ENCODE measurements around the gene LRFN5. TPM values are rescaled to one million over a fixed set of nuclear protein-coding genes. Genes with fewer than 3 reads are reported as not detected.
"Not testable (repeated sequence)": the region's sequence is repeated elsewhere in the genome, so short reads cannot be mapped to it uniquely, and the experiment has no call there.

The LRFN5 gene
- polyA plus RNA-seq, 4 donors = 0.35 to 0.76 TPM; not detected in 2

- H3K4me3 ChIP-seq (ENCODE audit: low read depth in 1 of 3, low read length in 3 of 3) = no peak overlapping the region
- no peak for DNase-seq
- H3K9me3 ChIP-seq (ENCODE audit: control insufficient read depth in 2 of 2, insufficient read depth in 1 of 2, low read depth in 1 of 2, low read length in 1 of 2) = no peaks in the 10 kb centered on the region
- H3K27ac ChIP-seq (ENCODE audit: low read depth in 1 of 3, low read length in 2 of 3) = no peak overlapping the region
- H3K4me1 ChIP-seq (ENCODE audit: control insufficient read depth in 3 of 3, insufficient read depth in 2 of 3, low read depth in 1 of 3, low read length in 2 of 3) = no peaks in the 10 kb centered on the region
- FAIRE-seq = no peak
- H3K36me3 ChIP-seq (ENCODE audit: control insufficient read depth in 3 of 3, insufficient read depth in 2 of 3, low read depth in 1 of 3, low read length in 3 of 3) = no peaks in the 10 kb centered on the region
- 35 to 42% (median 41%) methylated on average over 3 of the region's 3 CpGs for WGBS, 3 donors
- H3K27me3 ChIP-seq (ENCODE audit: control insufficient read depth in 3 of 3, insufficient read depth in 3 of 3, low read length in 3 of 3) = no peaks in the 10 kb centered on the region
Observed at GRCh38 chr14:41699486-41699885, 92.8 kb downstream of the LRFN5 start.

GRCh38 chr14:41718477-41719166, 111.9 kb downstream of the LRFN5 start:
- FAIRE-seq = no peak
- WGBS, 3 donors = 25 to 42% (median 26%) methylated on average over 5 of the region's 5 CpGs
- Histone ChIP-seq H3K9me3 (ENCODE audit: control insufficient read depth in 2 of 2, insufficient read depth in 1 of 2, low read depth in 1 of 2, low read length in 1 of 2) (no peaks in the 10 kb centered on the region), H3K4me3 (ENCODE audit: low read depth in 1 of 3, low read length in 3 of 3) (no peak overlapping the region), H3K27ac (ENCODE audit: low read depth in 1 of 3, low read length in 2 of 3) (no peak overlapping the region), H3K36me3 (ENCODE audit: control insufficient read depth in 3 of 3, insufficient read depth in 2 of 3, low read depth in 1 of 3, low read length in 3 of 3) (no peaks in the 10 kb centered on the region), H3K4me1 (ENCODE audit: control insufficient read depth in 3 of 3, insufficient read depth in 2 of 3, low read depth in 1 of 3, low read length in 2 of 3) (no peaks in the 10 kb centered on the region), H3K27me3 (ENCODE audit: control insufficient read depth in 3 of 3, insufficient read depth in 3 of 3, low read length in 3 of 3) (no peaks in the 10 kb centered on the region)
- DNase-seq = no peak

GRCh38 chr14:41739203-41739602, 132.5 kb downstream of the LRFN5 start:
- Histone ChIP-seq H3K4me1 (ENCODE audit: control insufficient read depth in 3 of 3, insufficient read depth in 2 of 3, low read depth in 1 of 3, low read length in 2 of 3) (no peaks in the 10 kb centered on the region), H3K36me3 (ENCODE audit: control insufficient read depth in 3 of 3, insufficient read depth in 2 of 3, low read depth in 1 of 3, low read length in 3 of 3) (no peaks in the 10 kb centered on the region), H3K27me3 (ENCODE audit: control insufficient read depth in 3 of 3, insufficient read depth in 3 of 3, low read length in 3 of 3) (no peaks in the 10 kb centered on the region), H3K9me3 (ENCODE audit: control insufficient read depth in 2 of 2, insufficient read depth in 1 of 2, low read depth in 1 of 2, low read length in 1 of 2) (peaks cover 0 to 3% of the 10 kb centered on the region in 2 donors), H3K4me3 (ENCODE audit: low read depth in 1 of 3, low read length in 3 of 3) (no peak overlapping the region), H3K27ac (ENCODE audit: low read depth in 1 of 3, low read length in 2 of 3) (no peak overlapping the region)
- DNase-seq (no peak), FAIRE-seq (no peak)
- WGBS, 3 donors = 87 to 88% (median 88%) methylated on average over 1 of the region's 1 CpG

- Histone ChIP-seq H3K36me3 (ENCODE audit: control insufficient read depth in 3 of 3, insufficient read depth in 2 of 3, low read depth in 1 of 3, low read length in 3 of 3) (no peaks in the 10 kb centered on the region), H3K9me3 (ENCODE audit: control insufficient read depth in 2 of 2, insufficient read depth in 1 of 2, low read depth in 1 of 2, low read length in 1 of 2) (peaks cover 0 to 3% of the 10 kb centered on the region in 2 donors), H3K4me3 (ENCODE audit: low read depth in 1 of 3, low read length in 3 of 3) (no peak overlapping the region), H3K27ac (ENCODE audit: low read depth in 1 of 3, low read length in 2 of 3) (no peak overlapping the region), H3K4me1 (ENCODE audit: control insufficient read depth in 3 of 3, insufficient read depth in 2 of 3, low read depth in 1 of 3, low read length in 2 of 3) (no peaks in the 10 kb centered on the region), H3K27me3 (ENCODE audit: control insufficient read depth in 3 of 3, insufficient read depth in 3 of 3, low read length in 3 of 3) (no peaks in the 10 kb centered on the region)
- no peak for FAIRE-seq
- DNase-seq = no peak
- WGBS, 3 donors = 68 to 85% (median 83%) methylated on average over 2 of the region's 2 CpGs
Observed at GRCh38 chr14:41743140-41743539, 136.5 kb downstream of the LRFN5 start.

GRCh38 chr14:41749429-41749828, 142.8 kb downstream of the LRFN5 start:
- WGBS, 3 donors = 27 to 45% (median 34%) methylated on average over 5 of the region's 5 CpGs
- DNase-seq = peak in 1 of 2 donors; percentile 31
- Histone ChIP-seq H3K4me1 (ENCODE audit: control insufficient read depth in 3 of 3, insufficient read depth in 2 of 3, low read depth in 1 of 3, low read length in 2 of 3) (no peaks in the 10 kb centered on the region), H3K9me3 (ENCODE audit: control insufficient read depth in 2 of 2, insufficient read depth in 1 of 2, low read depth in 1 of 2, low read length in 1 of 2) (no peaks in the 10 kb centered on the region), H3K27me3 (ENCODE audit: control insufficient read depth in 3 of 3, insufficient read depth in 3 of 3, low read length in 3 of 3) (no peaks in the 10 kb centered on the region), H3K36me3 (ENCODE audit: control insufficient read depth in 3 of 3, insufficient read depth in 2 of 3, low read depth in 1 of 3, low read length in 3 of 3) (no peaks in the 10 kb centered on the region), H3K27ac (ENCODE audit: low read depth in 1 of 3, low read length in 2 of 3) (no peak overlapping the region), H3K4me3 (ENCODE audit: low read depth in 1 of 3, low read length in 3 of 3) (no peak overlapping the region)
- no peak for FAIRE-seq

GRCh38 chr14:41750575-41750974, 143.9 kb downstream of the LRFN5 start:
- H3K4me1 ChIP-seq (ENCODE audit: control insufficient read depth in 3 of 3, insufficient read depth in 2 of 3, low read depth in 1 of 3, low read length in 2 of 3); H3K36me3 ChIP-seq (ENCODE audit: control insufficient read depth in 3 of 3, insufficient read depth in 2 of 3, low read depth in 1 of 3, low read length in 3 of 3); H3K9me3 ChIP-seq (ENCODE audit: control insufficient read depth in 2 of 2, insufficient read depth in 1 of 2, low read depth in 1 of 2, low read length in 1 of 2); DNase-seq; H3K27ac ChIP-seq (ENCODE audit: low read depth in 1 of 3, low read length in 2 of 3); H3K4me3 ChIP-seq (ENCODE audit: low read depth in 1 of 3, low read length in 3 of 3); FAIRE-seq; H3K27me3 ChIP-seq (ENCODE audit: control insufficient read depth in 3 of 3, insufficient read depth in 3 of 3, low read length in 3 of 3): not testable (repeated sequence)
- WGBS, 3 donors = 75 to 81% (median 79%) methylated on average over 4 of the region's 4 CpGs

- H3K27me3 ChIP-seq (ENCODE audit: control insufficient read depth in 3 of 3, insufficient read depth in 3 of 3, low read length in 3 of 3) = no peaks in the 10 kb centered on the region
- no peak for FAIRE-seq
- WGBS, 3 donors = 85 to 97% (median 94%) methylated on average over 1 of the region's 1 CpG
Observed at GRCh38 chr14:41758011-41758665, 151.5 kb downstream of the LRFN5 start.

GRCh38 chr14:41761204-41761603, 154.5 kb downstream of the LRFN5 start:
- Histone ChIP-seq H3K4me1 (ENCODE audit: control insufficient read depth in 3 of 3, insufficient read depth in 2 of 3, low read depth in 1 of 3, low read length in 2 of 3) (no peaks in the 10 kb centered on the region), H3K4me3 (ENCODE audit: low read depth in 1 of 3, low read length in 3 of 3) (no peak overlapping the region), H3K27me3 (ENCODE audit: control insufficient read depth in 3 of 3, insufficient read depth in 3 of 3, low read length in 3 of 3) (no peaks in the 10 kb centered on the region), H3K36me3 (ENCODE audit: control insufficient read depth in 3 of 3, insufficient read depth in 2 of 3, low read depth in 1 of 3, low read length in 3 of 3) (no peaks in the 10 kb centered on the region), H3K9me3 (ENCODE audit: control insufficient read depth in 2 of 2, insufficient read depth in 1 of 2, low read depth in 1 of 2, low read length in 1 of 2) (no peaks in the 10 kb centered on the region), H3K27ac (ENCODE audit: low read depth in 1 of 3, low read length in 2 of 3) (no peak overlapping the region)
- WGBS, 3 donors = 74 to 93% (median 75%) methylated on average over 2 of the region's 2 CpGs
- no peak for DNase-seq
- no peak for FAIRE-seq

More at GRCh38 chr14:41758011-41758665, 151.5 kb downstream of the LRFN5 start:
- Histone ChIP-seq H3K36me3 (ENCODE audit: control insufficient read depth in 3 of 3, insufficient read depth in 2 of 3, low read depth in 1 of 3, low read length in 3 of 3) (no peaks in the 10 kb centered on the region), H3K4me3 (ENCODE audit: low read depth in 1 of 3, low read length in 3 of 3) (no peak overlapping the region), H3K9me3 (ENCODE audit: control insufficient read depth in 2 of 2, insufficient read depth in 1 of 2, low read depth in 1 of 2, low read length in 1 of 2) (no peaks in the 10 kb centered on the region), H3K4me1 (ENCODE audit: control insufficient read depth in 3 of 3, insufficient read depth in 2 of 3, low read depth in 1 of 3, low read length in 2 of 3) (no peaks in the 10 kb centered on the region), H3K27ac (ENCODE audit: low read depth in 1 of 3, low read length in 2 of 3) (no peak overlapping the region)
- no peak for DNase-seq
